HG03196 (cell line): ENCODE data around the gene ETFBKMT.
A peak's percentile ranks its signal among the peaks of the same experiment; 100 is the strongest.
"Not testable (repeated sequence)": the region's sequence is repeated elsewhere in the genome, so short reads cannot be mapped to it uniquely, and the experiment has no call there.

Experiments
- ATAC-seq: cut with Tn5 transposase; IDR thresholded peaks from one replicate; pipeline ENCODE4 v1.9.1; 2021; ENCODE audit not compliant: unreplicated experiment

Gene ETFBKMT

DNA sequence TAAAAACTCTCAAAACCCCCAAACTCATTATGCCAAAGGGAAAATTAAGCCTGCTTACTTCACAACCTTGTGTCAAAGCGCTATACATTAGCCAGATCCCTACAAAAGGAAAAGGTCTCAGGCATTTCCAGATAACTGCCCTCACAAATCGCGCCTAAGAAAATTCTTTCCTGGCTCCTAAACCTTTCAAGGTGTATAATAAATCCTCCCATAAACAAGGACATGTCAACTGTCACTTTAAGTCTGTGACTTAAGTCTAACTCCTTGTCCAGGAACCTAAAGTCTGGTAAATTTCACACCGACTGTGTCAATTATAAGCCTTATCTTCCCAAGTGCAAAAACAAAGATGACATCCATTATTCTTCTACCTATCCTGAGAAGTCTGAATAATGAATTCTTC is 4.3 kb upstream of the ETFBKMT start:
- no peak for ATAC-seq

- ATAC-seq = no peak
Observed at GRCh38 chr12:31655792-31656191, 3.7 kb upstream of the ETFBKMT start.

GRCh38 chr12:31658471-31659086 is 909 bp upstream of the ETFBKMT start:
- ATAC-seq = peak; percentile 0

GRCh38 chr12:31662176-31662849 is 2.8 kb downstream of the ETFBKMT start:
- no peak for ATAC-seq

GRCh38 chr12:31663576-31663975 is 4.1 kb downstream of the ETFBKMT start:
- ATAC-seq = no peak

- no peak for ATAC-seq
Observed at GRCh38 chr12:31664038-31664437, 4.5 kb downstream of the ETFBKMT start.

DNA sequence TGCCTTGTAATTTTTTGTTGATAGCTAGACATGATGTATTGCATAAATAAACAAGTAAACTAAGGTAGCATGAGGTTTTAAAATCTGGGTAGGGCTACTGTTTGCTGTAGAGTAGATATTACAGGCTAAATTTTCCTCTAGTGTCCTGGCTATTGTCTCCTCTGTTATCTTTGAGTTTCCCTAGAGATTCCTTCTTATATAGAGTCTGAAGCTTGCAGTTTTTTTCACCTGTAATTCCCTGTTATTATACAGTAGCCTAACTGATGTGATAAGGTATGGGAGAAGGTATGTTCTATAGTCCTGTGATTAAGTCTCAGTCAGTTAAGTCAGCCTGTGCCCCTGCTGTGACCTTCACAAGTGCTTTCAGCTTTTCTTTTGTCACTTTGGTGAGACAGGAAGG is 9.5 kb downstream of the ETFBKMT start:
- ATAC-seq = no peak

- not testable (repeated sequence) for ATAC-seq
Observed at GRCh38 chr12:31669582-31669981, 10.1 kb downstream of the ETFBKMT start.

- no peak for ATAC-seq
Observed at GRCh38 chr12:31672521-31672920, 13.0 kb downstream of the ETFBKMT start.

GRCh38 chr12:31682136-31682962 is 22.9 kb downstream of the ETFBKMT start:
- peak; percentile 88 for ATAC-seq

DNA sequence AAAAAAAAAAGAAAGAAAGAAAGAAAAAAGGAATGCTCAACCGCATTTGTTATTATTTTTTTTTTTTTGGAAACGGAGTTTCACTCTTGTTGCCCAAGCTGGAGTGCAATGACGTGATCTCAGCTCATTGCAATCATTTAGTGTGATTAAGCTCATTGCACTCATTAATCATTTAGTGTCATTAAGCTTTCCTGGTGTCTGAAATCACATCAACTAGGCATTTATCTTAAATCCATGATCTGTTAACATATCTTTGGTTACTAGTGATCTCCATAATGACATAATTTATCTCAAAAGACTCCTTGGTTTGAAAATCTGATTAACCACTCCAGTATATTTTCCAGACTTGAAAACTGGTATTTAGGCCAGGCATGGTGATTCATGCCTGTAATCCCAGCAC is 26.3 kb downstream of the ETFBKMT start:
- no peak for ATAC-seq

DNA sequence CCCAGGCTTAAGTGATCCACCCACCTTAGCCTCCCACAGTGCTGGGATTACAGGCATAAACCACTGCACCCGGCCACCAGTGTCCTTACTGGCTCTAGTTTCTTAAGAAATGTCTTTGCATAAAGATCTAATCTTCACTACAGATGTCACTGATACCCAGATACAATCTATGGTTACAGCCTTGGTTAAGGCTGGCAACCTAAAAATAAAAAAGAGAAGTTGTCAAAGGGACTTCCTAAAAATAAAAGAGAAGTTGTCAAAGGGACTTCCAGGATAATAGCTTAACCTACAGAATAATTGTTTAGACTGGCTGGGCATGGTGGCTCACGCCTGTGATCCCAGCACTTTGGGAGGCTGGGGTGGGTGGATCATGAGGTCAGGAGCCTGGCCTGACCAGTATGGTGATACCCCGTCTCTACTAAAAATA is 27.6 kb downstream of the ETFBKMT start:
- peak; percentile 58 for ATAC-seq

DNA sequence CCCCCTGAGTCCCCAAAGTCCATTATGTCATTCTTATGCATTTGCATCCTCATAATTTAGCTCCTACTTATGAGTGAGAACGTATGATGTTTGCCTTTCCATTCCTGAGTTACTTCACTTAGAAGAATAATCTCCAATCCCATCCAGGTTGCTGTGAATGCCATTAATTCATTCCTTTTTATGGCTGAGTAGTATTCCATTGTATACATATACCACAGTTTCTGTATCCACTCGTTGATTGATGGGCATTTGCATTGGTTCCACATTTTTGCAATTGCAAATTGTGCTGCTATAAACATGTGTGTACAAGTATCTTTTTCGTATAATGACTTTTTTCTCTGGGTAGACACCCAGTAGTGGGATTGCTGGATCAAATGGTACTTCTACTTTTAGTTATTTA is 30.4 kb downstream of the ETFBKMT start:
- ATAC-seq = not testable (repeated sequence)

- no peak for ATAC-seq
Observed at GRCh38 chr12:31702047-31702446, 42.6 kb downstream of the ETFBKMT start.

GRCh38 chr12:31705621-31706020 is 46.1 kb downstream of the ETFBKMT start:
- ATAC-seq = no peak

DNA sequence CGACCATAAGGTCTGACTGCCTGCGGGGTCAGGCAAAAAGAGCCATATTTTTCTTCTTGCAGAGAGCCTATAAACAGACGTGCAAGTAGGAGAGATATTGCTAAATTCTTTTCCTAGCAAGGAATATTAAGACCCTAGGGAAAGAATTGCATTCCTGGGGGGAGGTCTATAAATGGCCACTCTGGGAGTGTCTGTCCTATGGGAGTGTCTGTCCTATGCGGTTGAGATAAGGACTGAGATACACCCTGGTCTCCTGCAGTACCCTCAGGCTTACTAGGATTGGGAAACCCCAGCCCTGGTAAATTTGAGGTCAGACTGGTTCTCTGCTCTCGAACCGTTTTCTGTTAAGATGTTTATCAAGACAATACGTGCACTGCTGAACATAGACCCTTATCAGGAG is 48.6 kb downstream of the ETFBKMT start:
- ATAC-seq = not testable (repeated sequence)

DNA sequence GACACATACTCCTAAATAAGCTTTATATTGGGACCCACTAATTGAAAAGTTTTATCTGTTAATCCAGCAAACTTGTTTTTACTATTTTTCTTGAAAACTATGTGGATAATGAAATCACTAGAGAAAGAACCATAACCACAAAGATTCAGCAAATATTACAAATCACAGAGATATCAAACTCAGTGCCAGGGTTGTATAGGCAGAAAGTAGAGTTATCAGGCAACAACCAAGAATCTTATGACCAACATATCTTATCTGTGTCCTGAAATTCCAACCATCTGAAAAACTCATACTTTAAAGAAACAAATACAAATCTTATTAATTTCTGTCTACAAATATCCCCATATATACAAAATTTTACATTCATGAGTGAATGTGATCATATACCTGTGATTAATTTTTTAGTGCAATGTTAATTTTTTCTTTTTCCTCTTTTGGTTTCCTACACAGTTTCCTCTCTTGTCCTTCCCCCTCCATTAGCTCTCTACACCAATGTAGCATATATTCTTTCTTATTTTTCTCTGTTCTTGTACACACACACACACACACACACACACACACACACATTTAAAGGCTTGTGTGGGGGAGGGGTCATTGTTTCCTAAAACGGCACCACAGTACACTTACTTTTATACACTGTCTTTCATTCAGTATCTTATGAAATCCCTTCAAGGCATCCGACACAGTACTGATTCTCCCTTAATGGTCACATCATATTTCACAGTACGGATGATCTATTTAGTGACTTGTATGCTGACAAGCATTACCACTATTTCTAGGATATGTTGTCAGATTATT is 50.7 kb downstream of the ETFBKMT start:
- no peak for ATAC-seq

DNA sequence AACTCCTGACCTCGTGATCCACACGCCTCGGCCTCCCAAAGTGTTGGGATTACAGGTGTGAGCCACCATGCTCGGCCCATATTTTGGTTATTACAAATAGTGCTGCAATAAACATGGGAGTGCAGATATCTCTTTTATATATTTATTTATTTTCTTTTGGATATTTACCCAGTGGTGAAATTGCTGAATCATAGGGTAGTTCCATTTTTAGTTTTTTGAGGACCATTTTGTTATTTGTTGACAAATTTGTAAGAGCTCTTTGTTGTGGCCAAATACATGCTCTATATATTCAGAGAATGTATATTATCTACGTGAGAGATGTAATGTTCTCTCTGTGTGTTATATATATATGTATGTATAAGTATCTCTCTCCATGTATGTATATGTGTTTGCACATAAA is 53.4 kb downstream of the ETFBKMT start:
- ATAC-seq = no peak

GRCh38 chr12:31714406-31715271 is 55.2 kb downstream of the ETFBKMT start:
- ATAC-seq = no peak

GRCh38 chr12:31715283-31715825 is 55.9 kb downstream of the ETFBKMT start:
- ATAC-seq = no peak
